ENCODE data around the gene LRRN3.

LRRN3 gene

GRCh38 chr7:111115966-111116365 lies 25.0 kb downstream of the LRRN3 start:
- TF ChIP-seq CTCF (IDR thresholded peaks at IDR 0.05; ENCODE audit: low read depth, low read length) = no peak
- DNase-seq (ENCODE audit: extremely low read depth, low read depth) = no peak

GRCh38 chr7:111126987-111127386 lies 36.1 kb downstream of the LRRN3 start:
- no peak for TF ChIP-seq CTCF (IDR thresholded peaks at IDR 0.05; ENCODE audit: low read depth, low read length)
- DNase-seq (ENCODE audit: extremely low read depth, low read depth) = no peak

- TF ChIP-seq CTCF (IDR thresholded peaks at IDR 0.05; ENCODE audit: low read depth, low read length) = no peak
- no peak for DNase-seq (ENCODE audit: extremely low read depth, low read depth)
These were observed 38.5 kb downstream of the LRRN3 start for GRCh38 chr7:111129435-111129834.

- DNase-seq (ENCODE audit: extremely low read depth, low read depth) = no peak
- TF ChIP-seq CTCF (IDR thresholded peaks at IDR 0.05; ENCODE audit: low read depth, low read length) = no peak
These were observed 41.9 kb downstream of the LRRN3 start for GRCh38 chr7:111132833-111133232.

- no peak for TF ChIP-seq CTCF (IDR thresholded peaks at IDR 0.05; ENCODE audit: low read depth, low read length)
These were observed 46.6 kb downstream of the LRRN3 start for GRCh38 chr7:111137296-111138192.

GRCh38 chr7:111138193-111138569 lies 47.3 kb downstream of the LRRN3 start:
- peak; percentile 19 for DNase-seq (ENCODE audit: extremely low read depth, low read depth)
- TF ChIP-seq CTCF (IDR thresholded peaks at IDR 0.05; ENCODE audit: low read depth, low read length) = no peak

More at GRCh38 chr7:111137296-111138192, 46.6 kb downstream of the LRRN3 start:
- DNase-seq (ENCODE audit: extremely low read depth, low read depth) = no peak

GRCh38 chr7:111138586-111138985 lies 47.7 kb downstream of the LRRN3 start:
- no peak for TF ChIP-seq CTCF (IDR thresholded peaks at IDR 0.05; ENCODE audit: low read depth, low read length)
- DNase-seq (ENCODE audit: extremely low read depth, low read depth) = no peak

Measured in AG09319 (cell line).